ENCODE measurements around the gene ARTN. TPM values are rescaled to one million over a fixed set of nuclear protein-coding genes. Genes with fewer than 3 reads are reported as not detected.

The ARTN gene
- total and polyA plus RNA-seq, 2 experiments from 2014 or later: 6.7 to 35.7 TPM

GRCh38 chr1:43951021-43951985 is 17.7 kb downstream of the ARTN start (continued):
- TF ChIP-seq EZH2 (IDR thresholded peaks at IDR 0.05; ENCODE audit: low read depth, unreplicated experiment) (no peak), CREB1 (CRISPR knock-in tag; IDR thresholded peaks at IDR 0.05; ENCODE audit: low read depth) (no peak), JUNB (IDR thresholded peaks at IDR 0.05; ENCODE audit: unreplicated experiment) (no peak)
- TF ChIP-seq, protein P1, sequence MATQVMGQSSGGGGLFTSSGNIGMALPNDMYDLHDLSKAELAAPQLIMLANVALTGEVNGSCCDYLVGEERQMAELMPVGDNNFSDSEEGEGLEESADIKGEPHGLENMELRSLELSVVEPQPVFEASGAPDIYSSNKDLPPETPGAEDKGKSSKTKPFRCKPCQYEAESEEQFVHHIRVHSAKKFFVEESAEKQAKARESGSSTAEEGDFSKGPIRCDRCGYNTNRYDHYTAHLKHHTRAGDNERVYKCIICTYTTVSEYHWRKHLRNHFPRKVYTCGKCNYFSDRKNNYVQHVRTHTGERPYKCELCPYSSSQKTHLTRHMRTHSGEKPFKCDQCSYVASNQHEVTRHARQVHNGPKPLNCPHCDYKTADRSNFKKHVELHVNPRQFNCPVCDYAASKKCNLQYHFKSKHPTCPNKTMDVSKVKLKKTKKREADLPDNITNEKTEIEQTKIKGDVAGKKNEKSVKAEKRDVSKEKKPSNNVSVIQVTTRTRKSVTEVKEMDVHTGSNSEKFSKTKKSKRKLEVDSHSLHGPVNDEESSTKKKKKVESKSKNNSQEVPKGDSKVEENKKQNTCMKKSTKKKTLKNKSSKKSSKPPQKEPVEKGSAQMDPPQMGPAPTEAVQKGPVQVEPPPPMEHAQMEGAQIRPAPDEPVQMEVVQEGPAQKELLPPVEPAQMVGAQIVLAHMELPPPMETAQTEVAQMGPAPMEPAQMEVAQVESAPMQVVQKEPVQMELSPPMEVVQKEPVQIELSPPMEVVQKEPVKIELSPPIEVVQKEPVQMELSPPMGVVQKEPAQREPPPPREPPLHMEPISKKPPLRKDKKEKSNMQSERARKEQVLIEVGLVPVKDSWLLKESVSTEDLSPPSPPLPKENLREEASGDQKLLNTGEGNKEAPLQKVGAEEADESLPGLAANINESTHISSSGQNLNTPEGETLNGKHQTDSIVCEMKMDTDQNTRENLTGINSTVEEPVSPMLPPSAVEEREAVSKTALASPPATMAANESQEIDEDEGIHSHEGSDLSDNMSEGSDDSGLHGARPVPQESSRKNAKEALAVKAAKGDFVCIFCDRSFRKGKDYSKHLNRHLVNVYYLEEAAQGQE (IDR thresholded peaks at IDR 0.05; ENCODE audit: unreplicated experiment): no peak

DNA sequence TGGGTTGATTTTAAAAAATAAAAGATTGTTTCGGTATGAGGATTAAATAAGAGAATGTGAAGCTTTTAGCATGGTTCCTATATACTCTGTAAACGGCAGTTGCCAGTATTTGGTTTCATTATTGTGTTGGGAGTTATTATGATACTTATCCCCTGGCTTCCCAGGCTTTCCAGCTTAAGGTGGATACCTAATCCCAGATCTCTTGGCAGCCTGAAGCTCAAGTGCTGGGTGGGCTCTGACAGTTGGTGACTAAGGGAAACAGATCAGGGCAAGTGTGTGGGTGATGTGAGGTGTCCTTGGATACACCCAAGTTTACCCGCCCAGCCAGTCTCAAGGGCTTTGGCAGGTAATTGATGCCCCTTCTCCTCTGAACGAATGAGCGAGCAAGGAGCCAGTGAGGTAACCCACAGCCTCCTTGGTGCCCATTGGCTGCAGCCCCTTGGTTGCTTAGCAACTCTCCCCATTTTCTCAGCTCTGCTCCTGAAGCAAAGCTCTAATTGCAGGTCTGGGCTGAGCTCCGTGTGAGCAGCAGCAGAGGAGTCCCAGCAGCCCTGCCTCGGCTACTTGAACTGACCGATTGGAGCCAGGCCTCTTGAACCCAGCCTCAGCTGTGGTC is 19.2 kb downstream of the ARTN start:
- peak; percentile 94 for DNase-seq (ENCODE audit: low spot score)
- Mint-ChIP-seq H3K27ac (0 out of 2 replicates have a peak overlapping the region, but pooled peaks have one; percentile 23), H3K4me1 (peaks cover 19% of the 10 kb centered on the region), H3K9me3 (no peaks in the 10 kb centered on the region), H3K27me3 (ENCODE audit: insufficient read depth, low read depth, poor library complexity) (peaks cover 13% of the 10 kb centered on the region), H3K36me3 (ENCODE audit: low read depth) (no peaks in the 10 kb centered on the region; the same call in 2 of the 3 replicates), H3K4me3 (0 out of 3 replicates have a peak overlapping the region, but pooled peaks have one; percentile 11)
- H3K27me3 ChIP-seq (ENCODE audit: insufficient read depth): no peaks in the 10 kb centered on the region
- H3F3A ChIP-seq (replicated peaks; ENCODE audit: low read depth): no peaks in the 10 kb centered on the region
- no peaks in the 10 kb centered on the region for H3K9me2 ChIP-seq (ENCODE audit: insufficient read depth)
- H3K4me3 ChIP-seq: no peak overlapping the region
- peaks cover 4% of the 10 kb centered on the region; the same call in 1 of the 2 replicates for H3K79me2 ChIP-seq (replicated peaks; ENCODE audit: insufficient read depth)
- H4K20me1 ChIP-seq (replicated peaks; ENCODE audit: insufficient read depth): no peaks in the 10 kb centered on the region; the same call in 1 of the 2 replicates
- H3K4me2 ChIP-seq: no peak overlapping the region
- H3K36me3 ChIP-seq (ENCODE audit: insufficient read depth): no peaks in the 10 kb centered on the region
- ATAC-seq: peak; percentile 97
- H3K27ac ChIP-seq (ENCODE audit: low read depth): no peak overlapping the region
- peaks cover 3% of the 10 kb centered on the region; the same call in 1 of the 2 replicates for H3K4me1 ChIP-seq (ENCODE audit: insufficient read depth)
- no peak overlapping the region for H2AFZ ChIP-seq
- no peak for TF ChIP-seq NANOG (IDR thresholded peaks at IDR 0.05; ENCODE audit: borderline replicate concordance)
- no peak for TF ChIP-seq ZNF462 (CRISPR knock-in tag; IDR thresholded peaks at IDR 0.05)
- no peak for TF ChIP-seq POLR2AphosphoS5 (IDR thresholded peaks at IDR 0.05; ENCODE audit: low read depth)
- no peak for TF ChIP-seq CREB1 (CRISPR knock-in tag; IDR thresholded peaks at IDR 0.05; ENCODE audit: low read depth)
- TF ChIP-seq STAT1 (IDR thresholded peaks at IDR 0.05; ENCODE audit: unreplicated experiment): no peak
- TF ChIP-seq EZH2 (IDR thresholded peaks at IDR 0.05; ENCODE audit: low read depth, unreplicated experiment): no peak
- TF ChIP-seq, protein P2, sequence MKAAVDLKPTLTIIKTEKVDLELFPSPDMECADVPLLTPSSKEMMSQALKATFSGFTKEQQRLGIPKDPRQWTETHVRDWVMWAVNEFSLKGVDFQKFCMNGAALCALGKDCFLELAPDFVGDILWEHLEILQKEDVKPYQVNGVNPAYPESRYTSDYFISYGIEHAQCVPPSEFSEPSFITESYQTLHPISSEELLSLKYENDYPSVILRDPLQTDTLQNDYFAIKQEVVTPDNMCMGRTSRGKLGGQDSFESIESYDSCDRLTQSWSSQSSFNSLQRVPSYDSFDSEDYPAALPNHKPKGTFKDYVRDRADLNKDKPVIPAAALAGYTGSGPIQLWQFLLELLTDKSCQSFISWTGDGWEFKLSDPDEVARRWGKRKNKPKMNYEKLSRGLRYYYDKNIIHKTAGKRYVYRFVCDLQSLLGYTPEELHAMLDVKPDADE (IDR thresholded peaks at IDR 0.05): no peak

Measured in GM23338 (cell line).